ENCODE measurements around the gene CALCOCO2.
"Not testable (repeated sequence)": the region's sequence is repeated elsewhere in the genome, so short reads cannot be mapped to it uniquely, and the experiment has no call there.

The CALCOCO2 gene, protein sequence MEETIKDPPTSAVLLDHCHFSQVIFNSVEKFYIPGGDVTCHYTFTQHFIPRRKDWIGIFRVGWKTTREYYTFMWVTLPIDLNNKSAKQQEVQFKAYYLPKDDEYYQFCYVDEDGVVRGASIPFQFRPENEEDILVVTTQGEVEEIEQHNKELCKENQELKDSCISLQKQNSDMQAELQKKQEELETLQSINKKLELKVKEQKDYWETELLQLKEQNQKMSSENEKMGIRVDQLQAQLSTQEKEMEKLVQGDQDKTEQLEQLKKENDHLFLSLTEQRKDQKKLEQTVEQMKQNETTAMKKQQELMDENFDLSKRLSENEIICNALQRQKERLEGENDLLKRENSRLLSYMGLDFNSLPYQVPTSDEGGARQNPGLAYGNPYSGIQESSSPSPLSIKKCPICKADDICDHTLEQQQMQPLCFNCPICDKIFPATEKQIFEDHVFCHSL

DNA sequence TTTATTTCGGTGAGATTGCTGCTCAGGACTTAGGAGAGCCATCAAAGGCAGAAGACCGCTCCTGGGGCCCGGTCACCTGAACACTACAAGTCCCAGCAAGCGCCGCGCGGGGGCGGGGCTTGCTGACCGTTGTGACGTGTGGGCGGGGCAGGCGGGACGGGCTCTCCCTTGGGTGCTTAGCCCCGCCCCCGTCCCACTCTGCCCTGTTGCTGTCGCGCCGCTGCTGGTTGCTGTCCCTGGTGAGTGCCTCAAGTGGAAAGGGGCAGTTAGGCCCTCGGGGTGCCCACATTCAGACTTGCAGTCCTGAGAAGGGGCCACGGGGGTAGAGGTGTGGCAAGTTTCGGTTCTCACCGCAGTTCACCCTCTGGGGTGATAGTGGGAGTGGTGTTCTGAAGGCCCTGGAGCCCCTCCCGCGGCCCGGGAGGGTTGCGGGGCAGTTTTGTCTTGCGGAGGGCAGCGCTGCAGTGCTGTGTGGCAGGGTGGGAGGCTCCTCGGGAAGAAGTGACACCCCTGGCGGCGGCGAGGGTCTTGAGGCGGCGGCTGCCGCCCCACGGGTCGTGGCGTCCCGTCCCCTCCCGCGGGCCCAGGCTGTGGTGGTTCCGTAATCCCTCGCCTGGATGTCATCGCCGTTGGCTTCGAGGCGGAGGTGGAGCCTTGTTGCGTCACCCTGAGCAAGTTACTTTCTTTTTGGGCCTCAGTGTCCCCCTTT, at the start of gene CALCOCO2:
TSS of gene CALCOCO2 (plus strand) at position 196 of the 709 bp plus-strand sequence. CDS start 10,673 bp downstream, outside the sequence.
- peak; percentile 95 for DNase-seq (ENCODE audit: low spot score)
- TF ChIP-seq, protein P1, sequence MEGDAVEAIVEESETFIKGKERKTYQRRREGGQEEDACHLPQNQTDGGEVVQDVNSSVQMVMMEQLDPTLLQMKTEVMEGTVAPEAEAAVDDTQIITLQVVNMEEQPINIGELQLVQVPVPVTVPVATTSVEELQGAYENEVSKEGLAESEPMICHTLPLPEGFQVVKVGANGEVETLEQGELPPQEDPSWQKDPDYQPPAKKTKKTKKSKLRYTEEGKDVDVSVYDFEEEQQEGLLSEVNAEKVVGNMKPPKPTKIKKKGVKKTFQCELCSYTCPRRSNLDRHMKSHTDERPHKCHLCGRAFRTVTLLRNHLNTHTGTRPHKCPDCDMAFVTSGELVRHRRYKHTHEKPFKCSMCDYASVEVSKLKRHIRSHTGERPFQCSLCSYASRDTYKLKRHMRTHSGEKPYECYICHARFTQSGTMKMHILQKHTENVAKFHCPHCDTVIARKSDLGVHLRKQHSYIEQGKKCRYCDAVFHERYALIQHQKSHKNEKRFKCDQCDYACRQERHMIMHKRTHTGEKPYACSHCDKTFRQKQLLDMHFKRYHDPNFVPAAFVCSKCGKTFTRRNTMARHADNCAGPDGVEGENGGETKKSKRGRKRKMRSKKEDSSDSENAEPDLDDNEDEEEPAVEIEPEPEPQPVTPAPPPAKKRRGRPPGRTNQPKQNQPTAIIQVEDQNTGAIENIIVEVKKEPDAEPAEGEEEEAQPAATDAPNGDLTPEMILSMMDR (IDR thresholded peaks at IDR 0.05; ENCODE audit: extremely low read depth, missing control alignments) = no peak

DNA sequence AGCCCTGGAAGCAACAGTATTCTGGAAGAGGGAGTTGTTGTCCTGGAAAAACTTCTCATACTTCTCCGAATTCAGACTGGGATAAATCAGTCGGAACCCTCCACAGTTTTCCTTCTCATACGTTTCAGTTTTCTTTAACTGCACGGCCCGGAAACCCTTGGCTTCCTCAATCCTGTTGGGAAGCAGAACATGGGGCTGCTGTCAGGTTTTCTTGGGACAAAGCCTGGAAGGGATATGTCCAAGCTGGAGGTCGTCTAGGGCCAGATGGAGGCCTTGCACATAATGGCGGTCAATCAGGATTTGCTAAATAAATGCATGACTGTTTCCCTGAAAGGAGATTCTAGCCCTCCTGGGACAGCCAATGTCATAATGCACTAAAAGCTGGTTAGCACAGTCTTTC, 43.0 kb upstream of the CALCOCO2 start:
- no peak for DNase-seq (ENCODE audit: low spot score)
- TF ChIP-seq, protein P1 (IDR thresholded peaks at IDR 0.05; ENCODE audit: extremely low read depth, missing control alignments) = no peak

DNA sequence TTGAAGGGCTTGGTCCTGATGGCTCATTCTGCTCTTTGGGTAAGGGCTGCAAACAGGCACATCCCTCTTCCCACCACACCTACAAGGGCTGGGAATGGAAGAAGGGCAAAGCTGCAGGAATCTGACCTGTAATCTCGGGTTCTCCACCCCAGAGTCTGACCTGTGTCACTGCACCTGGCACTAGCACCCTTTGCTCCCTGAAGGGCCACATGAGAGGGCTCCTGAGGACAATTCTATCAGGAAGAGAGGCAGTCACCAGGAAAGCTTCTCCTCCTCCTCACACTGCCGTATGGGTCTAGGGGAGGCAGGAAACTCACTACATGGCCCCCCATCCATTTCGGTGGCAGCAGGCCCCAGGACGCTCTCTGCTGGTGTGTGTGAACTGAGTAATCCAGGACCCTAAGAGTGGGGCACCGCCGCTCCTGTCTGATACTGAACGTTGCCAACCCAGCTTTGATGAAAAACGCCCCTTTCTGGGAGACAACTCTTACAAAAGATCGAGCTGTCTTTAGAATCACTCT, 40.2 kb upstream of the CALCOCO2 start:
- TF ChIP-seq, protein P1 (IDR thresholded peaks at IDR 0.05; ENCODE audit: extremely low read depth, missing control alignments) = no peak
- DNase-seq (ENCODE audit: low spot score) = no peak

DNA sequence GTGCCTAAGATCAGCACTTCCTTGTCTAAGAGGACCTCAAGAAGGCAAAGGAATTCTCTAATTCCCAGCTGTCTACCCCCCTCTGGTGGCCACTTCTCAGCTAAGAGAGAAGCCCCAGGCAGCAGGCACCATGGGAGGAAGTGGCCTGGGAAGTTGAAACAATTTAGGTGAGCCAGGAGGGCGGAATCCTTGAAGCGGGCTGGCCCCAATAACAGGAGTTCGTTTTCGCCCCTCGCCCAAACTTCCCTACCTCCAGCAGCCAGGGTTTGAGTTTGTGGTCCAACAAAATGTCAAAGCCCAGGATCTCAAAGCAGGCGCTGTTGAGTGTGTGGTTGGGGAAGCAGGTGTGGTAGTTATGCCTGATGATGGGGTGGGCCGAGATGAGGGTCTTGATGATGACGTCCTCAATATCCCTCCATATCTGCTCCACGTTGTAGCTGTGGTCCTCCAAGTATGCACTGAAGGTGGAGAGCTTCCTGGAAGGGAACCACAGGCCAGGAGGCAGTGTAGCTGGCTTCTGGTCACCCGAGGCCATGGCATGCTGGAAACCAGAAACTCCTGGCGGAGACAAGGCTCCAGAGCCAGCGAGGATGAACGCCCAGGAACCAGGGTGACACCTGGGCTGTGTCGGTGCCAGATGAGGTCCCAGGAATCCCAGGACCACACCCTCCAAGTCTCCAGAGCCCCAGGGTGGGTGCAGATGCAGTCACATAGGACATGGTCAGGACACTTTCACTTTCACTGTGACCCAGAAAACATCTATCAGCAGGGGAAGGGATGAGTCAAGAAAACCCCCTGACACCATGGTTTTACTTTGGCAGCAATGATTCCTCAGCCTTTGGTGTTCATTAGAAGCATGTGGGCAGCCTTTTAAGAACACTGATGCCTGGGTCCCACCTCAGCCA, 39.5 kb upstream of the CALCOCO2 start:
- DNase-seq (ENCODE audit: low spot score) = peak; percentile 63
- TF ChIP-seq, protein P1 (IDR thresholded peaks at IDR 0.05; ENCODE audit: extremely low read depth, missing control alignments) = peak; percentile 39

DNA sequence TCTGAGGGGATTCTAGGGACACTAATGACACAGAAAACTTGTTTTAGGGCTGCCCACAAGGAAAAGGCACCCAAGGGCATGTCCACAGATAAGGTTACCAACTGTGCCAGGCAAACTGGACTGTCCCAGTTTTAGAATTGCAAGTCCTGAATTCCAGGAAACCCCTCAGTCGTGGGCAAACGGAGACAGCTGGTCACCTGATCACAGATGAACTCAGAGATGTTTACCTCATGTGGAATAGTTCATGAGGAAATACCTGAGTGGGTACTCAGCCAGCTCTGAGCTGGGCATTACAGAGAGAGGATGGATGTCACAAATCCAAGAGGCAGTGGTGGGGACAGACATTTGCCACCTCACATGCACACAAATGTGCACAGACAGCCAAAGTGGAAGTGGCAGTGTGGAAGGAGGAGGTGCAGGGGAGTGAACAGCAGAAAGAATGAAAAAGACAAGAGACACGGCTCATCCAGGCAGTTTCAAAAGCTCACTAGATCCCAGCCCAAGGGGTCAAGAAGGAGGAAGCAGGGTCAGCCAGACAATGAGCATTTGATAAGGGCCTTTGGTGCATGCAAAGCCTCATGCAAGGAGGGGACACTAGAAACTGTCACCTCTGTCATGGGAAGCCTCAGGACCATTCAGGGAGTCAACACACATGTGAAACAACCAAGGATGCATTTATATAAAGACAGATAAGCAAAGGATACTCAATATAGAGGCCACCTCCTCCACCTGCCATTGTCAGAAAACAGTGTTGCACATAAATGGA, 38.6 kb upstream of the CALCOCO2 start:
- TF ChIP-seq, protein P1 (IDR thresholded peaks at IDR 0.05; ENCODE audit: extremely low read depth, missing control alignments) = no peak
- DNase-seq (ENCODE audit: low spot score) = no peak

DNA sequence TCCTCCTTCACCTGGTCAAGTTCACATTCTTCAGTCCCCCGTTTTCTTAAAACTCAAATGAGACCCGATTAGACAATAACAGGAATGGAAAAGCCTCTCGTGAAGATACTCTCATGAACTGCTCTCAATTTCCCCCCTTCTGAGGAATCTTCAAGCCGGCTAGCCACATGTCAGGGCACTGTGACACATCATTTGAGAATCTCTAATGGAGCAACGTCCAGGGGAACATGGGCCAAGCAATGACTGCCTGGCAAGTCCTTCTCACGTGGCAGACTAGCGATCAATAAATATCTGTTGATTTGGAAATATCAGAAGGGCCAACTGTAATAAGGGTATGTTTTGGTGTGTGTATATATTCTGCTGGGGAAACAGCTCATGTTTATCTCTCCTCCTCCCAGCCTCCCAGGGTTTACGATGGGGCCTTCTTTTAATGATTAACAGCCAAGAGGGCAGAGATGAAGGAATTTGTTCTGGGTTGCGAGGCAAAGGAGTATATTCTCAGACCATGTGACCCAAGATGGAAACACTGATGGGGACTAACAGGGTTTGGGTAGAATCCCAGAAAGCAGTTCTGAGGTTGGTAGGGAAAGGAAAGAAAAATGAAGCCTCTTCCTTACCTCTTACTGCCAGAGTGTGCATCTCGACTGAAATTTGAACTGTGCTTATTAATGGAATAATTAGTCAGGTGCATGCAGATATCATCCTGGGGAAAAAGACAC, 35.2 kb upstream of the CALCOCO2 start:
- TF ChIP-seq, protein P1 (IDR thresholded peaks at IDR 0.05; ENCODE audit: extremely low read depth, missing control alignments) = no peak
- no peak for DNase-seq (ENCODE audit: low spot score)

DNA sequence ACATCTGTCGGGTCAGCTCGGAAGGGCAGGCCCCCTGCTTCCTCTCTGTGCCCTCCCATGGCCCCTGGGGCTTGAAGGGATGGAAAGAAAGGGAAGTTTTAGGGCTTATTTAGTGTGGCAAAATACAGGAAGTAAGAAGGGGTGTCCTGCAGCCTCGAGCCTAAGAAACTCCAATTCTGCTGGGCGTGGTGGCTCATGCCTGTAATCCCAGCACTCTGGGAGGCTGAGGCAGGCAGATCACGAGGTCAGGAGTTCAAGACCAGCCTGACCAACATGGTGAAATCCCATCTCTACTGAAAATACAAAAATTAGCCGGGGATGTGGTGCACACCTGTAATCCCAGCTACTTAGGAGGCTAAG, 34.7 kb upstream of the CALCOCO2 start:
- DNase-seq (ENCODE audit: low spot score) = not testable (repeated sequence)
